NCI-H1930 (cell line): Measurements from ENCODE around the gene ABCB8.
"Not testable (repeated sequence)": the region's sequence is repeated elsewhere in the genome, so short reads cannot be mapped to it uniquely, and the experiment has no call there.

Experiments
- DNase-seq, 2 experiments: peaks; one replicate each; lab custom pipeline; 2025; lab: John Stamatoyannopoulos, UW

The ABCB8 gene

DNA sequence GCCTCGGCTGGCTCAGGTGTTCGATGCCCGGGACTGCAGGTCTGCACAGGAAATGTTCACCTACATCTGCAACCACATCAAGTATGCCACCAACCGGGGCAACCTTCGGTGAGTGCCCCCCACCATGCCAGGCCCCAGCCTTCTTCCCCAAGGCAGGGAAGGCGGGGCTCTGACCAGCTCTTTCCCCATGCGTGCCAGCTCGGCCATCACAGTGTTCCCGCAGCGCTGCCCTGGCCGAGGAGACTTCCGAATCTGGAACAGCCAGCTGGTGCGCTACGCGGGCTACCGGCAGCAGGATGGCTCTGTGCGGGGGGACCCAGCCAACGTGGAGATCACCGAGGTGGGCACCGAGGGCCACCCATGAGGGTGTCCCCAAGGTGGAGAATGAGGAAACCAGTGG, 29.9 kb upstream of the ABCB8 start:
- no peak for DNase-seq

DNA sequence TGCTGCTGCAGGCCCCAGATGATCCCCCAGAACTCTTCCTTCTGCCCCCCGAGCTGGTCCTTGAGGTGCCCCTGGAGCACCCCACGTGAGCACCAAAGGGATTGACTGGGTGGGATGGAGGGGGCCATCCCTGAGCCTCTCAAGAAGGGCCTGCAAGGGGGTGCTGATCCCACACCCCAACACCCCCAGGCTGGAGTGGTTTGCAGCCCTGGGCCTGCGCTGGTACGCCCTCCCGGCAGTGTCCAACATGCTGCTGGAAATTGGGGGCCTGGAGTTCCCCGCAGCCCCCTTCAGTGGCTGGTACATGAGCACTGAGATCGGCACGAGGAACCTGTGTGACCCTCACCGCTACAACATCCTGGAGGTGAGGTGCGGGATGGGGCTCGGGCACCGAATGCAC, 29.2 kb upstream of the ABCB8 start:
- DNase-seq, result no peak

DNA sequence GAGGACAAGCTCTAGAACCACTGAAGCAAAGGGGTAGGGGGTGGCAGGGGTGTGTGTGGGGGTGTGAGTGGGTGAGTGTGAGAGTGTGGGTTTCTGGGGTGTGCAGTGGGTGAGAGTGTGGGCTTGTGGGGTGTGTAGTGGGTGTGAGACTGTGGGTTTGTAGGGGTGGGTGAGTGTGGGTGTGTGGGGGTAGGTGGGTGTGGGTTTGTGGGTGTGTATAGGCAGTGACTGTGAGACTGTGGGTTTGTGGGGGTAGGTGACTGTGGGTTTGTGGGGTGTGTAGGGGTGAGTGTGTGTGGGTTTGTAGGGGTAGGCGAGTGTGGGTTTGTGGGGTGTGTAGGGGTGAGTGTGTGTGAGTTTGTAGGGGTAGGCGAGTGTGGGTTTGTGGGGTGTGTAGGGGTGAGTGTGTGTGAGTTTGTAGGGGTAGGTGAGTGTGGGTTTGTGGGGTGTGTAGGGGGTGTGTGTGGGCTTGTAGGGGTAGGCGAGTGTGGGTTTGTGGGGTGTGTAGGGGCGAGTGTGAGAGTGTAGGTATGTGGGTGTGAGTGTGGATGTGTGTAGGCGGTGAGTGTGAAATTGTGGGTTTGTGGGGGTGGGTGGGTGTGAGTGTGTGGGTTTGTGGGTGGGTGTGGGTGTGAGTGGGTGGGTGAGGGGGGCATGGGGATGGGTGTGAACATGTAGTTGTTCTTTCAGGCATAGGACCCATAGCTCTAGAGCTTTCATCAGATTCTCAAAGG, 28.6 kb upstream of the ABCB8 start:
- no peak for DNase-seq

DNA sequence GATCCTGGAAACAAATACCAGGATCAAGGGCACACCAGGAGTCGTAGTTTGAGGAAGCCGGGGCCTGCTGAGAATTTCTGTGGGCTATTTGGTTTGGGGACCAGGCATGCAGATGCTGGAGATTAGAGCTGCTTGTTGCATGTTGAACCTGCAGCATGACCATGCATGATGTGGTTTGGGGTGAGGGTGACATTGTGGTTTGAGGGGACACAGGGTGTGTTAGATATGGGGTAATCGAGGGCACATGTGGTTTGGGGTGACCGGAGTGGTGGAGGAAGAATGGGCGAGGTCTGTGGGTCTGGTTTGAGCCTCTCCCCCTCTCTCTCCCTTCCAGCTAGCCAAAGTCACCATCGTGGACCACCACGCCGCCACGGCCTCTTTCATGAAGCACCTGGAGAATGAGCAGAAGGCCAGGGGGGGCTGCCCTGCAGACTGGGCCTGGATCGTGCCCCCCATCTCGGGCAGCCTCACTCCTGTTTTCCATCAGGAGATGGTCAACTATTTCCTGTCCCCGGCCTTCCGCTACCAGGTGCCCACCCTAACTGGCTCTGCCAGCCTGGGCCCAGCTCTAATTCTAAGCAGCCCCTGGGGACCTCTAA, 27.3 kb upstream of the ABCB8 start:
- DNase-seq, result no peak

DNA sequence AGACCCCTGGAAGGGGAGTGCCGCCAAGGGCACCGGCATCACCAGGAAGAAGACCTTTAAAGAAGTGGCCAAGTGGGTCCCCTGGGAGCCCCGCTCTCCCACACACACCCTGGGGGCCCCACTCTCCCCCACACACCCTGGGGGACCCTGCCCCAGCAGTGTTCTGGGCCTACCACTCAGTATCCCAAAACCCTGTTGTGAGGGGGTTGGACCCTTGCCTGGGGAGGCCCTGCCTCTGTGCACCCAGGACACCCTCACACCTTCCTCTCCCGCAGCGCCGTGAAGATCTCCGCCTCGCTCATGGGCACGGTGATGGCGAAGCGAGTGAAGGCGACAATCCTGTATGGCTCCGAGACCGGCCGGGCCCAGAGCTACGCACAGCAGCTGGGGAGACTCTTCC, 26.7 kb upstream of the ABCB8 start:
- no peak for DNase-seq

DNA sequence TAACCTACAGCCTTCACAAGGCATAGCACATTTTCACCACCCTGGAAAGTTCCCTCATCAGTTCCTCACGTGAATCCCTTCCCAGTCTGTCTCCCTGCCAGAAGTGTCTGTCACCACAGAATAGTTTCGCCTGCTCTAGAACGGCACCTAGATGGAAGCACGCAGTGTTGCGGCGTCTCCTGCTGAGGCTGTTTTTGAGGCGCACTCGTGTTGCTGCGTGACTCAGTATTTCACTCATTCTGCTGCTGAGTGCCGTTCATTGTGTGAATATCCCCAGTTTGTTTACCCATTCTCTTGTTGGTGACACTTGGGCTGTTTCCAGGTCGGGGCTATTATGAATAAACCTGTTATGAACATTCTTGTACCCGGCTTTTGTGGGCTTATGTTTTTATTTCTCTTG, 24.7 kb upstream of the ABCB8 start:
- DNase-seq, result no peak

DNA sequence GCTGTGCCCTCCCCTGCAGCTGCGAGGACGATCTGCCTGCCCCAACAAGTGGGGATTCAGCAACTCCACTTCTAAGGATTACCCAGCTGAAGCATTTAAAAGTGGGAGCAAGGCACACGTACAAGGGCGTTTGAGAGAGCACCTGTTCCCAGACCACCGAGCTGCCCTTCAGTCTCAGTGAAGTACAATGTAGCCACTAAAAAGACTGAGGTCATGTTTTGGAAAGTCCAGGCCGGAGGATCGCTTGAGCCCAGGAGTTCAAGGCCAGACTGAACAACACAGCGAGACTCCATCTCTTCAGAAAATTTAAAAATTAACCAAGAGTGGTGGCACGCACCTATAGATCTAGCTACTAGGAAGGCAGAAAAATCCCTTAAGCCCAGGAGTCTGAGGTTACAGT, 22.7 kb upstream of the ABCB8 start:
- DNase-seq, result no peak

DNA sequence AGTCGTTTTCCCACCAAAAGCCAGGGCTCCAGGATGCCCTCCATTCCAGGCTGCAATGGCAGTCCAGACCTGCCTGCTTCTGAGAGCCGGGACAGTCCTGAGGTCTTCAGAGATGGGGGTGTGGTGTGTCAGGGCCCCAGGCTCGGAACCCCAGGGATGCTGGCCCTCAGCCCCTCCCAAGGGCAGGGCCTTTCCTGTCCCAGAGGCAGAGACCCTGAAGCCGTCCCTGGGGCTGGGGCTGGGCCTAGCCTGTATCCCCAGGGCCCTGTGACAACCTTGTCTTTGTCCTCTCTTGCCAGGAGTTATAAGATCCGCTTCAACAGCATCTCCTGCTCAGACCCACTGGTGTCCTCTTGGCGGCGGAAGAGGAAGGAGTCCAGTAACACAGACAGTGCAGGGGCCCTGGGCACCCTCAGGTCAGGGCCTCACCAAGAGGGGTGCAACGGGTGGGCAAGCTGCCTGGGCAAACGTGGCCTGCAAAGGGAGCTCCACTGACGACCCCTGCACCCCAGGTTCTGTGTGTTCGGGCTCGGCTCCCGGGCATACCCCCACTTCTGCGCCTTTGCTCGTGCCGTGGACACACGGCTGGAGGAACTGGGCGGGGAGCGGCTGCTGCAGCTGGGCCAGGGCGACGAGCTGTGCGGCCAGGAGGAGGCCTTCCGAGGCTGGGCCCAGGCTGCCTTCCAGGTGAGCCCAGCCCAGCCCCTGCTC, 21.5 kb upstream of the ABCB8 start:
- no peak for DNase-seq

DNA sequence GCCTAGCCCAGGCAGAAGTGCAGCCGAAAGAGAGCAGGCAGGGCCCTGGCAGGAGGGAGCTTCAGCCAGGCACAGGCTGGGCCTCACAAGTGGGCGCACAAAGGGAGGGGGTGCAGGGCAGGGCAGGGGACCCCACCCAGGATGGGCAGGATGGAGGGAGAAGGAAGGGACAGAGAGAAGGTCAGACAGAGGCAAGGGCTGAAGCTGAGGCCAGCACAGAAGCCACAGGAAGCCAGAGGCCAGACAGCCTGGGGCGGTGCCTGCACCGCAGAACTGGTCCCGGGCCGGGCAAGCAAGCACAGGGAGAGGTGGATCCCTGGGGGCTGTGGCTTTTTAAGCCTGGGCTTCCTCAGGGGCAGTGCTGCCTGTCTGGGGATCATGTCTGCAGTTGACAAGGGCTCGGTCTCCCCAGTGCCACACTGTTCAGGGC, 20.8 kb upstream of the ABCB8 start:
- no peak for DNase-seq

DNA sequence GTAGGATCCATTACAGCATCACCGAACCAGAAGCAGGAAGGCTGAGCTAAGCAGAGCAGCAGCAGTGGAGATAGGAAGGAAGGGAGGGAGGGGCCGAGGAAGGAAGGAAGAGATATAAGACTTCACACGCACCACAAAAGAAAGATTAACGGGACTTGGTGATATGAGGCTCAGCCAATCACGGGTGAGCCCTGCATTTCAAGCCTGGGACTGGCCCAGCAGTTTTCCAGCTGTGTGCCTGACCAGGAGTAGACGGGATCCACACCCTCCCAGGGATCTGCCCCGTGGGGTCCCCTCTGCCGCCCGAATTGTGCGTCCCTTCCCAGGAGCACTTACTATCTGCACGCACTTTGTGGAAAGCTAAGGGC, 20.1 kb upstream of the ABCB8 start:
- DNase-seq, result no peak

DNA sequence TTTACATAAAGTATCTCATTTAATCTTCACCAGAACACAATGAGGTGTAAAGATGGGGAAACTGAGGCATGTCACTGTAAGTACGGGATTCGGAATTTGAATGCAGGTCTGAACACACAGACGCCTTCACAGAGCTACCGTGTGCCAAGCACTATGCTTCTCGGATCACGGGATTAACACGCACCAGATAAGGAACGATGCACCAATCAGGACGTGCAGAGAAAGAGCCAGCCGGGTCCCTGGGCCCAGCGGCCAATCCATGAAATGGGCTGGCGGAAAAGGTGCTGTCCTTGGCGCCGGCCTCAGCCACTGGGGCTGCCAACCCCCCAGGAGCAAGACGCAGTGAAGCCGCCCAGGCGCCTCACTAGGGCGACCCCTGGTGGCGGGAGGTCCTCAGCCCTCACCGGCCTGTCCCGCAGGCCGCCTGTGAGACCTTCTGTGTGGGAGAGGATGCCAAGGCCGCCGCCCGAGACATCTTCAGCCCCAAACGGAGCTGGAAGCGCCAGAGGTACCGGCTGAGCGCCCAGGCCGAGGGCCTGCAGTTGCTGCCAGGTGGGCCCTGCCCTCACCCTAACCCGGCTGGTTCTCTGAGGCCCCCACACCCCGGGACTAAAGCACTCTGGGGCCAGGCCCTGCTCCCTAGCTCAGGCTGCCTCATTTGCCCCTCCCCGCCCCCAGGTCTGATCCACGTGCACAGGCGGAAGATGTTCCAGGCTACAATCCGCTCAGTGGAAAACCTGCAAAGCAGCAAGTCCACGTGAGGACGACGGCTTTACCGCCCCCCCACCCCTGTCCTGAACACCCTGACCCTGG, 19.5 kb upstream of the ABCB8 start:
- DNase-seq, result peak; percentile 49 to 65

DNA sequence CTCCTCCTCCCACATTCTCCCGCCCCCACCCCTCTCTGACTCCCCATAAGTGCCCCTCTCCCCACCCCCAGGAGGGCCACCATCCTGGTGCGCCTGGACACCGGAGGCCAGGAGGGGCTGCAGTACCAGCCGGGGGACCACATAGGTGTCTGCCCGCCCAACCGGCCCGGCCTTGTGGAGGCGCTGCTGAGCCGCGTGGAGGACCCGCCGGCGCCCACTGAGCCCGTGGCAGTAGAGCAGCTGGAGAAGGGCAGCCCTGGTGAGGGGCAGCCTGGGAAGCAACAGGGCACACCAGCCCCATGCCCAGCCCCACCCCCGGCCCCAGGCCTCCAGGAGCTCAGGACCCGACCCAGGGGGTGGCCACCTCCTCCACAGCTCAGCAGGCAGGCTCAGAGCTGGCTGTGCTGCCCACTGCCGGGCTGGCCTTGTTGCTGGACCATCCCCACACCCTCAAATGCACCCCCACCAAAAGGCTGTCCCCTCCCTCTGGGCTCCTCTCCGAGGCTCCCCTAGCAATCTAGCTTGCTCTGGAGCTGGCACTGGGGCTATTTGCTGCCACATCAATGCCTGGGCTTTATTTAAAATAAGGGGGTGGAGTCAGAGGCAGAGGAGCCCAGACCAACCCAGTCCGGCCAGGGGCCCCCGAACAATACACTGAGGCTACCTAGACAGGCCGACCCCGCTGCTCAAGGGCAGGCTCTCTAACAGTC, 18.8 kb upstream of the ABCB8 start:
- no peak for DNase-seq

DNA sequence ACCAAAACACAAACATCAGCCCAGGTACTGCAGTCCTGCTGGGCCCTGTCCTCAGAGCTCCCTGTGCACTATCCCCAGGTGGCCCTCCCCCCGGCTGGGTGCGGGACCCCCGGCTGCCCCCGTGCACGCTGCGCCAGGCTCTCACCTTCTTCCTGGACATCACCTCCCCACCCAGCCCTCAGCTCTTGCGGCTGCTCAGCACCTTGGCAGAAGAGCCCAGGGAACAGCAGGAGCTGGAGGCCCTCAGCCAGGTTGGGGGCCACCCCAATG, 18.3 kb upstream of the ABCB8 start:
- DNase-seq, result no peak

DNA sequence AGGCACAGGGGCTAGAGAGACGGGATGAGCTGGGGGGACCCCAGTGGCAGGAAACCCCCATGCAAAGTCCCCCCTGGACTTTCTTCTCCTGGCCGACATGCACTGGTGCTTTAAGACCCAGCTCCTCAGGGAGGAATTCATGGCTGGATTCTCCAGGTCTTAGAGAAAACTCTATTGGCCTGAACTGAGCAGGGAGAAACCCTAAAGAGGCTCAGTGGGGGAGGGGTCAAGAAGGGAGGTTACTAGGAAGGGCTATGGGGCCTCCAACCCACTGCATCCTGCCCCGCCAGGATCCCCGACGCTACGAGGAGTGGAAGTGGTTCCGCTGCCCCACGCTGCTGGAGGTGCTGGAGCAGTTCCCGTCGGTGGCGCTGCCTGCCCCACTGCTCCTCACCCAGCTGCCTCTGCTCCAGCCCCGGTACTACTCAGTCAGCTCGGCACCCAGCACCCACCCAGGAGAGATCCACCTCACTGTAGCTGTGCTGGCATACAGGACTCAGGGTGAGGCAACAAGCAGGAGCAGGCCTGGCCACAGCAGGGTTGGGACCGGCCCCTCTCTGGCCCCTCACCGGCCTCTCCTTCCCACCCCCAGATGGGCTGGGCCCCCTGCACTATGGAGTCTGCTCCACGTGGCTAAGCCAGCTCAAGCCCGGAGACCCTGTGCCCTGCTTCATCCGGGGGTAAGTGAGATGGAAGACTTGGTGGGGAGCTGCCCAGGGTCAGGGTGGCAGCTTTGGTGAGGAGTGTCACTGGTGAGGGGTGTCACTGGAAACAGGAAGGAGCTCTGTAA, 17.7 kb upstream of the ABCB8 start:
- no peak for DNase-seq

DNA sequence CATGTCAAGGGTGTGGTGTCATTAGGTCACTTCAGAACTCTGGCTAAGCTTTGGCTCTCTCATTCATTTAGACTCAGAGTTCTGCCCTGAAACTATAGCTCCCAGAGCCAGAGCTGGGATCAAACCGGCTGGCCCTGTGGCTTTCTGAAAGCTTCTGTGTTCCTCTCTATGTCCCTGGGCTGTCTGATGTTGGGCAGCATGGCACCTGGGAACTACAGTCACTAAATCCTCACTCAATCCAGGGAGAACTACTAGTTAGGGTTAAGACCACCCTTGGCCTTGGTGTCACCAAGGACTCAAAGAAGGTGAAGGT, 17.2 kb upstream of the ABCB8 start:
- DNase-seq, result no peak

DNA sequence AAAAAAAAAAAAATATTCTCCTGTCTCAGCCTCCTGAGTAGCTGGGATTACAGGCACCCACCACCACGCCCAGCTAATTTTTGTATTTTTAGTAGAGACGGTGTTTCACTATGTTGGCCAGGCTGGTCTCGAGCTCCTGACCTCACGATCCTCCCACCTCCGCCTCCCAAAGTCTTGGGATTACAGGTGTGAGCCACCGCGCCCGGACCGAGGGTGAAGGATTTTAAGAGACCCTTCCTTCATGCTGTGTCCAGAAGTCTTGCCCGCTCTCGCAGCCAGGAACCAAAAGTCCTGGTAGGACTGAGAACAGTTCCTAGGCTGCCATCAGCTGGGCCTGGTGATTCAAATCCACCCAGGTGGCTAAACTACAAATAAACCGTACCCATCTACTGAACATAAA, 16.6 kb upstream of the ABCB8 start:
- DNase-seq, result not testable (repeated sequence)

DNA sequence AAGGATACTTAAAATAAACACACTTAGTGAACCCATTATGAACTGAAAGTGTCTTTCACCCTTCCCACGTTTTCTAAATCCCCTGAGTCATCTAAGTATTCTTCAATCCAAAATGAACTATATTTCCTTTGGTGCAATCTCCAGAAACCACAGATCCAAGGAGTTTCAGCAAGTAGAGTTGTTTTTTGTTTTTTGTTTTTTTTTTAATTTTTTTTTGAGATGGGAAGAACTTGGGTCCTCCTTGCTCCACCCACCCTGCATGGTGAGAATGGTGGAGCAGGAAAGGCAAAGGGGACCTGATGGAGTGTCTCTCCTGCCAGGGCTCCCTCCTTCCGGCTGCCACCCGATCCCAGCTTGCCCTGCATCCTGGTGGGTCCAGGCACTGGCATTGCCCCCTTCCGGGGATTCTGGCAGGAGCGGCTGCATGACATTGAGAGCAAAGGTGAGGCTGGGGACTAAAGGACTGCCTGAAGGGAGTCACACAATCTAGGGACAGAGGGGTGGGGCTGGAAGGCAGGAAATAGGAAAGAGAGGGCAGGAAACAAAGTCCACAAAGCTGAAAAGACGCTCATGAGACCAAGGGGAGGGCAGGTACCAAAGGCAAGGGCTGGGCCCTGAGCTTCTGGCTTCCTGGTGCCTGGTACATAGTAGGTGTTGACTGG, 16.1 kb upstream of the ABCB8 start:
- no peak for DNase-seq

DNA sequence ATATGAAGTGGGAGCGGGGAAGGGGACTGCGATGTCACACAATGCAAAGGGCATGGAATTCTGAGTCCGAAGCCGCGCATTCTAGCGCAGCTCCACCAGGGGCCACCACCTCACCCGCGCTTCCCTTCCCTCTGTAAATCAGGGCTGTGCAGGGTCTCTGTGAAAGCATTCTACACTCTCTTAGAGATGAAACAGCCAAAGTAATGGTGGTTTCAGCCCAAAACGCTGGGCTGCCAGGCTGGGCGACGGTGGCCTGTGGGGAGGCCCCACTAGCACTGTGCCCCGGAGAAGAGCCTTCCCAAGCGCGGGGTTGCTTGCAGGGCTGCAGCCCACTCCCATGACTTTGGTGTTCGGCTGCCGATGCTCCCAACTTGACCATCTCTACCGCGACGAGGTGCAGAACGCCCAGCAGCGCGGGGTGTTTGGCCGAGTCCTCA, 15.3 kb upstream of the ABCB8 start:
- peak; percentile 47 to 68 for DNase-seq

DNA sequence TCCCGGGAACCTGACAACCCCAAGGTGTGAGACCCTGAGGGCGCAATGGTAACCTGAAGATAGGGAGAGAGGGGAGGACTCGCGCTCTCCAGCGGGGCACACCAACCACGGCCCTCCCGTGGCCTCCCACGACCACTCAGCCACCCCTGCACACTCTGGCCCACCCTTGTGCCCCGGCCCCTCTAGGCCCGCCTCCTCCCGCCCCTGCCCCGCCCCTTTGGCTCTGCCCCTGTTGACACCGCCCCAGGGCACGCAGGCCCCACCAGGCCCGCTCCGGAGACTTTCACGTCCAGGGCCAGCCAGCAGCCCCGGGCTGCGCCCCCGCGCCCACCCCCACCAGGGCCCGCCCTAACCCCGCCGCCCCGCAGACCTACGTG, 14.9 kb upstream of the ABCB8 start:
- DNase-seq, result no peak

DNA sequence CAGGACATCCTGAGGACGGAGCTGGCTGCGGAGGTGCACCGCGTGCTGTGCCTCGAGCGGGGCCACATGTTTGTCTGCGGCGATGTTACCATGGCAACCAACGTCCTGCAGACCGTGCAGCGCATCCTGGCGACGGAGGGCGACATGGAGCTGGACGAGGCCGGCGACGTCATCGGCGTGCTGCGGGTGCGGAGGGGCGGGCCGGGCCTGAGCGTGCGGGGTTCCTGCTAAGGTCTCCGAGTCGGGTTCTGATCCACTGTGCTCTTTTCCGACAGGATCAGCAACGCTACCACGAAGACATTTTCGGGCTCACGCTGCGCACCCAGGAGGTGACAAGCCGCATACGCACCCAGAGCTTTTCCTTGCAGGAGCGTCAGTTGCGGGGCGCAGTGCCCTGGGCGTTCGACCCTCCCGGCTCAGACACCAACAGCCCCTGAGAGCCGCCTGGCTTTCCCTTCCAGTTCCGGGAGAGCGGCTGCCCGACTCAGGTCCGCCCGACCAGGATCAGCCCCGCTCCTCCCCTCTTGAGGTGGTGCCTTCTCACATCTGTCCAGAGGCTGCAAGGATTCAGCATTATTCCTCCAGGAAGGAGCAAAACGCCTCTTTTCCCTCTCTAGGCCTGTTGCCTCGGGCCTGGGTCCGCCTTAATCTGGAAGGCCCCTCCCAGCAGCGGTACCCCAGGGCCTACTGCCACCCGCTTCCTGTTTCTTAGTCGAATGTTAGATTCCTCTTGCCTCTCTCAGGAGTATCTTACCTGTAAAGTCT, 14.3 kb upstream of the ABCB8 start:
- peak; percentile 95 for DNase-seq
